Activated naive CD4-positive, alpha-beta T cell treated with anti-CD3 and anti-CD28 coated beads, Interleukin-2, amount 10 ng/mL, durations not matched to agents 7 days and 5 days (primary cell): ENCODE results near the gene CASP1.
"Not testable (repeated sequence)": the region's sequence is repeated elsewhere in the genome, so short reads cannot be mapped to it uniquely, and the experiment has no call there.

Source experiments
- CTCF ChIA-PET: fragments of 350-600 bp; sonication (Branson Sonifier 250); formaldehyde crosslinking; loops from one replicate; lab custom pipeline; 2021; ENCODE audit warnings: antibody characterized with exemption; lab: Charles Lee
- DNase-seq: peaks from one replicate; pipeline ENCODE4 v3.0.0-alpha.2; 2020
- H3K27ac Mint-ChIP-seq: one replicate; pipeline ENCODE4 v1.8.0; 2021; ENCODE audit warnings: mild to moderate bottlenecking, moderate library complexity, mixed read lengths
- H3K27me3 Mint-ChIP-seq: one replicate; pipeline ENCODE4 v1.8.0; 2021; ENCODE audit warnings: mild to moderate bottlenecking, mixed read lengths
- H3K36me3 Mint-ChIP-seq: one replicate; pipeline ENCODE4 v1.8.0; 2021; ENCODE audit warnings: mixed read lengths
- H3K4me1 Mint-ChIP-seq: one replicate; pipeline ENCODE4 v1.8.0; 2021; ENCODE audit warnings: mixed read lengths
- H3K4me3 Mint-ChIP-seq: one replicate; pipeline ENCODE4 v1.8.0; 2021; ENCODE audit warnings: mild to moderate bottlenecking, moderate library complexity, mixed read lengths
- H3K9me3 Mint-ChIP-seq: one replicate; pipeline ENCODE4 v1.8.0; 2021; ENCODE audit warnings: mixed read lengths

Gene CASP1

DNA sequence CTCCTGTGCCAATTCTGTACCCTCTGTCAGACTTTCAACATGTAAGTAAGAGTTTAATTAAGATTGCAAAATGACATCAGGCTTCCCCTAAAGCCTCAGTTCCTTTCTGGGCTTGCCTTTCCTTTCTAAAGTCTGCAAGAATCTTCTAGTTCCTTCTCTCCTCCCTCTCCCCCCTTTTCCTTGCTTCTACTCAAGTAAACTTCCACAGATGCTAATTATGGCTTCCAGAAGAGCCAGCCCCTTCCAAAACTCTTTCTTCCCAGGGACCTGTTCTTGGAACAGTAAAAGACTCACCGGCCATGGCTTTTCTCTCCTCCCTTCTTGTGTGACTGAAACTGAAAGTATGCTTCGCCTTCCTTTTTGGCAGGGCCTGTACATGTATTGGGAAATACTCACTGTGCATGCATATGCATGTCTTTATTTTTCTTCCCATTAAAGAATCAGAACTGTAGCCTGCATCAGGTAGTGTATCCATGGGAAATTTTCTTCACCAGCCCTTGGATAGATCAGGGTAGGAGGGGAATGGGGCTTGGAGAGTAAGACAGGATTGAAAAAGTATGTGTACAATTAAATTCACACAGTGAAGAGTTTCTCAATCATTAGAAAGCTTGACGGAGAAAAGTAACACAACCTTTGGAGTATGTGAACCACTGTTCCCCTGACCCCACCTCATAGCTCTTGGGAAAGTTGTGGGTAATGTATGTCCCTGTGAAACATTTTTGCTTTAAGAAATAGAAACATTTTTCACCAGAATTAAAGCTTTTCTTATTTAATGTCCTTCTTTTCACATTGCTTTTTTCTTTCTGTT is at the start of gene CASP1:
Gene CASP1 (minus strand): TSS at position 332 of the 808 bp plus-strand sequence. CDS start 31 bp downstream, at position 301.
- H3K27ac Mint-ChIP-seq, result peak within 1 kb of the TSS; percentile 89
- peaks cover 47% of the 10 kb centered on the region for H3K4me1 Mint-ChIP-seq
- CTCF ChIA-PET, result no interaction called here
- peaks cover 7% of the 10 kb centered on the region for H3K9me3 Mint-ChIP-seq
- no peaks in the 10 kb centered on the region for H3K27me3 Mint-ChIP-seq
- peak; percentile 52 for DNase-seq
- peak within 1 kb of the TSS; percentile 84 for H3K4me3 Mint-ChIP-seq
- H3K36me3 Mint-ChIP-seq, result peaks cover 65% of the 10 kb centered on the region

DNA sequence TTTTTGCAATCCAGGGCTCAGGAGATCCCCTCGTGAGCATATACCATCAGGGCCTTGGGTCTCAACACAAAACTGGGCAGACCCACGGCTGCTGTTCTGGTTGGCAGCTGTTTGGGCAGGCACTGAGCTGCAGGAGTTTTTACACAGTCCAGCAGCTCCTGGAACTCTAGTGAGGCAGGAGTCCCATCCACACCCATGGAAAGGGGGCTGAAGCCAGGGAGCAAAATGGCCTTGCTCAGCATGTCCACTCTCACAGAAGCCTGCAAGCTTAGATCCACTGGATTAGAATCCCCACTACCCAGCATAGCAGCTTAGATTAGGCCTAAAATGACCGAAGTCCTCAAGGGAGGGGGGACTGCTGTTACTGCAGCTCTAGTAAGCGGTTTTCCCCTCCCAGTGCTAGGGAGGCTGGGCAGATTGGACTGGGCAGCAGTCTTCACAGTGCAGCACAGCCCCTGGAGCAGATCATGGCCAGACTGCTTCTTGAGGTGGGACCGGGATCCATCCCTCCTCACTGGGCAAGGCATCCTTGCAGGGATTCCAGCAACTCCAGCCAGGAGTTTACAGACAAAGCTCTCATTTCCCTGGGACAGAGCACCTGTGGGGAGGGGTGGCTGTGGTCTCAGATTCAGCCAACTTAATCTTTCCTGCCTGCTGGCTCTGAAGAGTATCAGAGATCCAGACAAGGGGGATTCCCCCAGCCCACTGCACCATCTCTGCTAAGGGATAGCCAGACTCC is 46.6 kb upstream of the CASP1 start:
- Mint-ChIP-seq H3K4me1 (peaks cover 21% of the 10 kb centered on the region), H3K4me3 (no peak overlapping the region), H3K9me3 (no peaks in the 10 kb centered on the region), H3K36me3 (no peaks in the 10 kb centered on the region), H3K27ac (no peak overlapping the region), H3K27me3 (peaks cover 18% of the 10 kb centered on the region)
- no peak for DNase-seq
- CTCF ChIA-PET, result no interaction called here

DNA sequence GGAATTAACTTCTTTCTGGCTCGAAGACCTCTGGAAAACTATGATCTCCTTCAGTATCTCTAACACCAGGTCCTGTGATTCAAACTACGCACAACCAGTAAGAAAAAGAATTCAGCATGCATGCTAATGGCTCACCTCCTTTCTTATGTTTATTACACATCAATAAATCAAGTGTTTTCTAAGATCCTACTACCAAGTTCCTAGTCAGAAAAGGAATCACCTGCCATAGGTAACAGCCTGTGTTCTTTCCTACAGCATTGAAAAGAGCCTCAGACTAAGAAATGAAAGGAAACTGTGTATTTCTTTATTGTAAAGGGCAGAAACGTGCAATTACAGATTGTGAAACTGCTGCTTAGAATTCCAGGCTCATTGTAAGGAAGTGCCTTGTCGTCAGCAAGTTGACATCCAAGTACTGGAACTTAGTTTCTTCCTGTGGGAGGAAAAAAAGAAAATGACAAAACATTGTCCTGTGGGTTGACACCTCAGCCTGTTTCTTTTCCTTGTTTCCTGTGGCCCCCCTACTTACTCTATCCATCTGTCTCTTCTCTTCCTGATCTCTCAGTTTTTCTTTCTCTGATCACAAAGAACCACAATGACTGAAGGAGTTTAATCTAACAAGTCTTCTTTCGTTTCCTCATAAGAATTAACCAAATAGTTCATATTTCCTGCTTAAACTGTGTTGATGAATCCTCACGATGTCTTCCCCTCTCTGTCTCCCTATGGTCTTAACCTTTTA is 45.4 kb upstream of the CASP1 start:
- H3K4me3 Mint-ChIP-seq, H3K36me3 Mint-ChIP-seq, H3K9me3 Mint-ChIP-seq, CTCF ChIA-PET, DNase-seq, H3K27ac Mint-ChIP-seq: not testable (repeated sequence)
- Mint-ChIP-seq H3K27me3 (peaks cover 12% of the 10 kb centered on the region), H3K4me1 (peaks cover 21% of the 10 kb centered on the region)

DNA sequence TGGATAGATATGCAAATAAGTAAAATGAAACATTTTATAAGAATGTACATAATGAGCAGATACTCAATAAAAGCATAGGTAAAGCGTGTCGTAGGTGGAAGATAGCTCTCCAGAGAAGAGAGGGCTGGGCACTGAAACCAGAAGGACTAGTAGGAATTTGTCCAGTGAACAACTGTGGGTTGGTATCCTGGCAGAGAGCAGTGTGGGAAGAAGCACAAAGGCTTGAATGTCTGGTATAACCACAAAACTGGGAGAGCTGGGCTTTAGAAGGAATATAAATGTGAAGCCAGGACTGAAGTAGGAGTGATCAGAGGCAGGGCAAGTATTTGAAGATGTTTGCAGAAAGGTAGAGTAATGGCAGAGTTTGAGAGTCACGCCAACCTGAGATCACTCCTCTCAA is 43.3 kb upstream of the CASP1 start:
- Mint-ChIP-seq H3K4me3 (no peak overlapping the region), H3K27ac (no peak overlapping the region), H3K27me3 (peaks cover 7% of the 10 kb centered on the region), H3K36me3 (no peaks in the 10 kb centered on the region), H3K4me1 (peaks cover 21% of the 10 kb centered on the region), H3K9me3 (no peaks in the 10 kb centered on the region)
- DNase-seq, result no peak
- CTCF ChIA-PET, result no interaction called here

DNA sequence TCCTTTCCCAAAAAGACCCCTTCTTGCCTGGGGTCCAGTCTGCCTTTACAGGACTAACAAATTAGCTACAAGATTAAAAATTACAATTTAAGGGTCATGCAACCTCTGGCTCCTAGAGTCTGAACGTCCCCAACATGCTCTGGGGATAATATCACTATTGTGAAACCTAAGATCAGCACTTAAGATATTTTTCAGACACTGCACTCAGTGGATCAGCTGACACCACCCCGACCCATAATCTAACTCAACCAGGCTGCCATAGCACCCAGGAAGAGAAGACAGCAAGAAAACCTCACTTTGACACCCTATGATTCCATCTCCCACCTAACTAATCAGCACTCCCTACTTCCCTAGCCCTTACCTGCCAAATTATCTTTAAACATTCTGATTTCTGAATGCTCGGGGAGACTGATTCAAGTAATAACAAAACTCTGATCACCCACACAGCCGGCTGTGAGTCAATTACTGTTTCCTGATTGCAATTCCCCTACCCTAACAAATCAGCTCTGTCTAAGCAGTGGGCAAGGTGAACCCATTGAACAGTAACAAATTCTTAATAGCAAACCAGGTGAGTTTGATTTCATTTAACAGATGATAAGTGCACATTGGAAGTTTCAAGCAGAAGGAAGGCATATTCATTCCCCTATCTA is 42.3 kb upstream of the CASP1 start:
- H3K9me3 Mint-ChIP-seq, CTCF ChIA-PET, H3K27me3 Mint-ChIP-seq, H3K4me3 Mint-ChIP-seq, DNase-seq, H3K36me3 Mint-ChIP-seq, H3K27ac Mint-ChIP-seq: not testable (repeated sequence)
- peaks cover 21% of the 10 kb centered on the region for H3K4me1 Mint-ChIP-seq

DNA sequence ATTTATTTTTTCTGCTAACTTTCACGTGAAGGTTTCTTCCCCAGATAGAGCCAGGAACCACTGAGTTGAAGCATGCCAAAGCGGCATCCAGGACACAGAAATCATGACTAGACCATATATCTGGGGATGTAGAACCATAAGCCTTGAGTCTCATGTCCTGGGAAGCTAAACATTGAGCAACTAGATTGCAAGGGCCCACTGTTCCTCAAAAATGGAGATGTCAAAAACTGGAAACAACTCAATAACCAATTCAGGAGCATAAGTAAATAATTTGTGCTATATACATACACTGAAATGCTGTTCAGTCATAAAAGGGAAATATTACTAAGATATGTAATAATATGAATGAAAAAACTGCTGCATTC is 39.2 kb upstream of the CASP1 start:
- CTCF ChIA-PET, result no interaction called here
- Mint-ChIP-seq H3K36me3 (peaks cover 8% of the 10 kb centered on the region), H3K9me3 (no peaks in the 10 kb centered on the region), H3K4me1 (peaks cover 27% of the 10 kb centered on the region), H3K4me3 (no peak overlapping the region), H3K27ac (no peak overlapping the region), H3K27me3 (no peaks in the 10 kb centered on the region)
- no peak for DNase-seq

DNA sequence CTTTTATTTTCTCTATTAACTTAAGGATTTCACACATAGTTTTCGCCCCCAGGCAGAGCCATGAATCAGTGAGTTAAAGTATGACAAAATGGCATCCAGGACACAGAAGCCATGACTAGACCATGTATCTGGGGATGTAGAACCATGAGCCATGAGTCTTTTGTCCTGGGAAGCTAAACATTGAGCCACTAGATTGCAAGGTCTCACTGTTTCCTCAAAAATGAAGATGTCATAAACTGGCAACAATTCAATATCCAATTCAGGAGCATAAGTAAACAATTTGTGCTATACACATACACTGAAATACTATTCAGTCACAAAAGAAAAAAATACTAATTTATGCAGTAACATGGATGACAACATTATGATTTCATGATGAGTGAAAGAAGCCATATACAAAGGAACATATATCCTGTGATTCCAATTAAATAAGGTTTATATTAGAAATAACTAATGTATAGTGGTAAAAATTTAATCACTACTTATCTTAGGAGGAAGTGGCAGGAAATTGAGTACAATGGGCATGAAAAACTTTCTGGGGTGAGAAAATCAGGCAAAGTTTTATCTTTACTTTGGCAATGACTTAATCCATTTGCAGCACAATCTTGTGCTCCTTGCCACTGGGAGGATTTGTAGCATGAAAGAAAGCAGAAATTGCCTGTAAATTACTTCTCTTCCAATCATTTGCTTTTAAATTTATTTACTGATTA is 38.7 kb upstream of the CASP1 start:
- CTCF ChIA-PET, result no interaction called here
- Mint-ChIP-seq H3K27me3 (no peaks in the 10 kb centered on the region), H3K9me3 (no peaks in the 10 kb centered on the region), H3K4me1 (peaks cover 32% of the 10 kb centered on the region), H3K4me3 (no peak overlapping the region), H3K36me3 (peaks cover 13% of the 10 kb centered on the region), H3K27ac (no peak overlapping the region)
- DNase-seq, result no peak

DNA sequence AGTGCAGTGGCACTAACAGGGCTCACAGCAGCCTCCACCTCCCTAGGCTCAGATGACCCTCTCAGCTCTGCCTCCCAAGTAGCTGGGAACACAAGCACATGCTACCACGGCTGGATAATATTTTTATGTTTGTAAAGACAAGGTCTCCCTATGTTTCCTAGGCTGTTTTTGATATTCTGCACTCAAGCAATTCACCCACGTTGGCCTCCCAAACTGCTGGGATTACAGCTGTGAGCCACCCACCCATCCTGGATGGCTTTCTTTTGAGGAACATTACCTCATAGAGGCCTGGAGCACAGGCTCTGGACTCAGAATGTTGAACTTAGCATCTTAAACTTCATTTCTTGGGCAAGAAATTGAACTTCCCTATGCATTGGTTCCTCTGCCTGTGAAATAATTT is 37.1 kb upstream of the CASP1 start:
- H3K27me3 Mint-ChIP-seq, result not testable (repeated sequence)

DNA sequence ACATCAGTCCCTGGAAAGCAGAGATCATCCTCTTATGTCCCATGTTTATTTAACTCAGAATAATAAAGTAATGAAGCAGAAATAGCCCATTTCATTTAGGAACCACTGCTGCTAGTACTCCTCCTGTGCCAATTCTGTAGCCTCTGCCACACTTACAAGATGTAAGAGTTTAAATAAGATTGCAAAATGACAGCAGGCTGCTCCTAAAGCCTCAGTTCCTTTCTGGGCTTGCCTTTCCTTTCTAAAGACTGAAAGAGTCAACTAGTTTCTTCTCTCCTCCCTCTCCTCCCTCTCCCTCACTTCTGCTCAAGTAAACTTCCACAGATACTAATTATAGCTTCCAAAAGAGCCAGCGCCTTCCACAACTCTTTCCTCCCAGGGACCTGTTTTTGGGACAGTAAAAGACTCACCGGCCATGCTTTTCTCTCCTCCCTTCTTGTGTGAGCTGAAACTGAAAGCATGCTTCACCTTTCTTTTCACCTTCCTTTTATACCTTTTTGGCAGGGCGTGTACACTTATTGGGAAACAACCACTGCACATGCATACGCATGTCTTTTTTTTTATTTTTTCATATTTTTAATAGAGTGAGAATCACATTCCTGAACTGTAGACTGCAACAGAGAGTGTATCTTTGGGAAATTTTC is 36.3 kb upstream of the CASP1 start:
- CTCF ChIA-PET, result no interaction called here
- peak overlapping the region; percentile 89 for H3K27ac Mint-ChIP-seq
- peaks cover 29% of the 10 kb centered on the region for H3K36me3 Mint-ChIP-seq
- DNase-seq, result peak; percentile 33
- no peaks in the 10 kb centered on the region for H3K9me3 Mint-ChIP-seq
- peak overlapping the region; percentile 87 for H3K4me3 Mint-ChIP-seq
- H3K27me3 Mint-ChIP-seq, result no peaks in the 10 kb centered on the region
- H3K4me1 Mint-ChIP-seq, result peaks cover 39% of the 10 kb centered on the region

More for the DNA sequence above, 37.1 kb upstream of the CASP1 start:
- H3K4me3 Mint-ChIP-seq, H3K27ac Mint-ChIP-seq, CTCF ChIA-PET, DNase-seq, H3K9me3 Mint-ChIP-seq: not testable (repeated sequence)
- Mint-ChIP-seq H3K4me1 (peaks cover 35% of the 10 kb centered on the region), H3K36me3 (peaks cover 22% of the 10 kb centered on the region)

DNA sequence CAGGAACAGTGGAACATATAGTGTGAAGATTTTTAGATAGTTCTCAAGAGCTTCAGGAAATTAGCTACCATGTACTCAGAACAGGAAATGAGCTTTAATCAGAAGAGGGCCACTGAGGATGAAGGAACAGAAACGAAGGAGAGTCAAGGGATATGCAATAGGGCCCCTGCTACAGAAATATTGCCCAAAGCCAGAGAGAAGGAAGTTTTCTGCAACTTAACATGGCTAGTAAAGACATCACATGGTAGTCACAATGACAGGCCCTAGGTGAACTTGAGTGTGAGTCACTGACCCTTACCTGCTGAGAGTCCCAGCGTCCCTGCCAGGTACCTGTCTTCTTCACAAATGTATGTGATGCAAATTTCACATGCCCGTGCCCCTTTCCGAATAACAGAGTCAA is 35.4 kb upstream of the CASP1 start:
- no peaks in the 10 kb centered on the region for H3K27me3 Mint-ChIP-seq
- peaks cover 37% of the 10 kb centered on the region for H3K36me3 Mint-ChIP-seq
- no peaks in the 10 kb centered on the region for H3K9me3 Mint-ChIP-seq
- peaks cover 46% of the 10 kb centered on the region for H3K4me1 Mint-ChIP-seq
- DNase-seq, result no peak
- CTCF ChIA-PET, result no interaction called here
- peak overlapping the region; percentile 87 for H3K4me3 Mint-ChIP-seq
- peak overlapping the region; percentile 89 for H3K27ac Mint-ChIP-seq

DNA sequence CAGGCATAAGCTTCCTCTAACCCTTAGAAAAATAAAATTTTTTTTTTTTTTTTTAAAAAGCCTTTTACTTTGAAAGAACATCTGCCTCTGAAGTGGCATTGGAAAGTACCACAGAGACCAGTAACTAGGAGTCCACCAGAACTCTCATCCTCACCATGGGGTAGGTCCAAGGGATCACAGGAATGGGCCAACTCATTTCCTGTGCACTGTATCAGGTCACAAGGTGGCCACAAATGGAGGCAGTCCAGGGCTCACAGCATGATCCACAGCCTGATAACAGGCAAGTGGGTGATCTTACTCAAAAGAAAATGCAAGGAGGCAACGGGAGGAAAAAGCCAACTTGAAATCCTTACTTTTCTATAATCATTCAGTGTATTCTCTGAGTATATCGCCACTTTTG is 34.8 kb upstream of the CASP1 start:
- DNase-seq, H3K9me3 Mint-ChIP-seq: not testable (repeated sequence)

DNA sequence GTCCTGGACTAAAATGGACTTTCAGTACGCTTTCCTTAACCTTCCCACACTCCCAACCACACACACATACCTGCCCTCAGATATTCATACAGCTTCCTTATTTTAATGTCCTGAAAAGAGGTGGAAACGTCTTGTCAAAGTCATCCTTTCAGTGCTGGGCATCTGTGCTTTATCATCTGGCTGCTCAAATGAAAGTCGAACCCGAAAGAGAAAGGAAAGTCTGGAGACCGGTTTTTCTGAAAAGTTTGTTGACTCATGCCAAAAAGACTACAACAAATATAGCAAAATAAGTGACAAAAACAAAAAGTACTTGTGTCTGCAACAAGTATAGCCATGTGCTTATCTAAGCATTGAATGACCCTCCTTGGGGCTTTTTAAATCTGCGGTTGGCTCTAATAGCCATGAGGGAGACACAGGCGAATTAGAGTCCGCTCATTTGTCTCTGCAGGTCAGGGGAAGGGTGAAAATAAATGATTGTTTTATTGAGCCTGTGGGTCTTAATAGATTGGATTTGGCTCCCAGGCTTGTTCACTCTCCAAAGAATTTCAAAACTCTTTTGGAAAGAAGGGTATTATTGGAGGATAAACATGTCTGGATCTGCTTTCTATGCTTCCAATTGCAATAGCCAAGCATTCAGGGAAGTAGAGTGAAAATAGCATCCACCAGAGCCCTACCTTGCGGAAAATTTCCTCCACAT is 28.4 kb upstream of the CASP1 start:
- H3K27me3 Mint-ChIP-seq, H3K27ac Mint-ChIP-seq, H3K4me3 Mint-ChIP-seq, CTCF ChIA-PET, DNase-seq, H3K9me3 Mint-ChIP-seq: not testable (repeated sequence)
- Mint-ChIP-seq H3K4me1 (peaks cover 21% of the 10 kb centered on the region), H3K36me3 (peaks cover 66% of the 10 kb centered on the region)

More for the DNA sequence above, 34.8 kb upstream of the CASP1 start:
- Mint-ChIP-seq H3K36me3 (peaks cover 42% of the 10 kb centered on the region), H3K27ac (peak overlapping the region; percentile 89), H3K4me1 (peaks cover 46% of the 10 kb centered on the region), H3K4me3 (peak overlapping the region; percentile 87)
- CTCF ChIA-PET, H3K27me3 Mint-ChIP-seq: not testable (repeated sequence)

- Mint-ChIP-seq H3K27me3 (peaks cover 7% of the 10 kb centered on the region), H3K9me3 (no peaks in the 10 kb centered on the region), H3K27ac (no peak overlapping the region), H3K4me1 (no peaks in the 10 kb centered on the region), H3K4me3 (no peak overlapping the region), H3K36me3 (peaks cover 21% of the 10 kb centered on the region)
- no peak for DNase-seq
- CTCF ChIA-PET, result no interaction called here
Measured at GRCh38 chr11:105057432-105057831, 22.5 kb upstream of the CASP1 start.
